Hepatocyte (in vitro differentiated cells): ENCODE measurements around the gene SGTA.

Experiments
- EZH2 ChIP-seq: fragments of 200-600 bp; sonication (generic); IDR thresholded peaks from 2 replicates; pipeline ENCODE4 v1.6.1; 2016; ENCODE audit warnings: antibody characterized with exemption, mild to moderate bottlenecking, borderline replicate concordance
- EZH2phosphoT487 ChIP-seq: fragments of 200-600 bp; sonication (generic); IDR thresholded peaks from one replicate; pipeline ENCODE4 v1.6.1; 2018; ENCODE audit warnings: antibody characterized with exemption, mild to moderate bottlenecking, low read depth, moderate library complexity; ENCODE audit not compliant: unreplicated experiment, severe bottlenecking
- TF ChIP-seq, protein P1 (sequence below): fragments of 200-600 bp; sonication (generic); IDR thresholded peaks from 2 replicates; pipeline ENCODE4 v1.5.1; 2016; ENCODE audit warnings: antibody characterized with exemption, mild to moderate bottlenecking; ENCODE audit not compliant: poor library complexity

DNA sequence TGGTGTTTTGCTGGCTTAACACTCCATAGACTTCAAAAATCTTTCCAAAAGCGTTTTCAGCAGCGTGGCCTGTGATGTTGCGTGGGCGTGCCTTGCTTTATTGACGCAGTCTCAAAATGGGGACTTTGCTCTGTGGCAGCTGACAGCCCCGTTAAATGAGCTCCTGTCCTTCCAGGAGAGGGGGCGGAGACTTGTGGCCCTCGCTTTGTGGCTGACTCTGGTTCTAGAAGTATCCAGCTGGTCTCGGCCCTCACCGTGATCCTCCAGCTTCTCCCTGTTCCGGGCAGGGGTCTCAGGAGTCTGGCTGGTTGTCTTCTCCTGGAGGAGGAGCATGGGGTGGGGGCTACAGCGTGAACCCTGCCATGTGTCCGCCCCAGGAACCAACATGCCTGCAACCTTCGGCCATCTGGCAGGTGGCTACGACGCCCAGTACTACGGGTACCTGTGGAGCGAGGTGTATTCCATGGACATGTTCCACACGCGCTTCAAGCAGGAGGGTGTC is 28.2 kb upstream of the SGTA start:
- TF ChIP-seq, protein P1, sequence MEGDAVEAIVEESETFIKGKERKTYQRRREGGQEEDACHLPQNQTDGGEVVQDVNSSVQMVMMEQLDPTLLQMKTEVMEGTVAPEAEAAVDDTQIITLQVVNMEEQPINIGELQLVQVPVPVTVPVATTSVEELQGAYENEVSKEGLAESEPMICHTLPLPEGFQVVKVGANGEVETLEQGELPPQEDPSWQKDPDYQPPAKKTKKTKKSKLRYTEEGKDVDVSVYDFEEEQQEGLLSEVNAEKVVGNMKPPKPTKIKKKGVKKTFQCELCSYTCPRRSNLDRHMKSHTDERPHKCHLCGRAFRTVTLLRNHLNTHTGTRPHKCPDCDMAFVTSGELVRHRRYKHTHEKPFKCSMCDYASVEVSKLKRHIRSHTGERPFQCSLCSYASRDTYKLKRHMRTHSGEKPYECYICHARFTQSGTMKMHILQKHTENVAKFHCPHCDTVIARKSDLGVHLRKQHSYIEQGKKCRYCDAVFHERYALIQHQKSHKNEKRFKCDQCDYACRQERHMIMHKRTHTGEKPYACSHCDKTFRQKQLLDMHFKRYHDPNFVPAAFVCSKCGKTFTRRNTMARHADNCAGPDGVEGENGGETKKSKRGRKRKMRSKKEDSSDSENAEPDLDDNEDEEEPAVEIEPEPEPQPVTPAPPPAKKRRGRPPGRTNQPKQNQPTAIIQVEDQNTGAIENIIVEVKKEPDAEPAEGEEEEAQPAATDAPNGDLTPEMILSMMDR = no peak
- no peak for TF ChIP-seq EZH2
- no peak for TF ChIP-seq EZH2phosphoT487
